ENCODE data around the gene CDK19. TPM values are rescaled to one million over a fixed set of nuclear protein-coding genes. Genes with fewer than 3 reads are reported as not detected.

CDK19 gene
- total RNA-seq, 1 experiment from 2014 or later = 7.0 TPM

DNA sequence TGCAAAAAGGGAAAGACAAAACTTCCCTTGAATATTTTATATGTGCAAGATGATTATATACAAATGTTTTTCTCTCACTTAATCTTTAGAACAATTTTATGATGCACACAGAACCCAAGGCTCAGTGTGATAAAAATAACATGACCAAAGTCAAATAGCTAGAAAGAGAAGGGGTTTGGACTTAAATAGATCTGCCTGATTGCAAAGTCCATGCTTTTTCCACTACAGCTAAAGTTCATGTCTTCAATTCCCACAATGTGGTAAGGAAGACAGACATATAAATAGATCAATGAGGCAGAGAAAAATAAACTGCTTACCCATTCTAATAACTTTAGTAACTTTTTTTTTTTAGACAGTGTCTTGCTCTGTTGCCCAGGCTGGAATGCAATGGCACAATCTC, 143.8 kb downstream of the CDK19 start:
- H3K23me2 ChIP-seq (ENCODE audit: insufficient read length, low read depth, low read length, poor library complexity, severe bottlenecking) = no peaks in the 10 kb centered on the region
- no peak overlapping the region for H2BK12ac ChIP-seq (ENCODE audit: insufficient read length, low read depth, low read length)
- no peaks in the 10 kb centered on the region for H3K9me3 ChIP-seq (ENCODE audit: control insufficient read depth, low read depth, low read length)
- no peak overlapping the region for H2BK5ac ChIP-seq (ENCODE audit: insufficient read length, low read length)
- H3K18ac ChIP-seq (ENCODE audit: insufficient read length, low read depth, low read length) = no peak overlapping the region
- H3K79me2 ChIP-seq (ENCODE audit: insufficient read depth, low read length) = no peaks in the 10 kb centered on the region
- DNase-seq = no peak
- 0 out of 4 replicates have a peak, but pooled peaks cover 0 to 2% of the 10 kb centered on the region in 2 experiments for H3K4me1 Mint-ChIP-seq
- no peak overlapping the region for H3K4me2 ChIP-seq (ENCODE audit: insufficient read depth, insufficient read length, low read length)
- H2BK20ac ChIP-seq (ENCODE audit: low read depth, low read length, poor library complexity, severe bottlenecking) = no peak overlapping the region
- H3K23ac ChIP-seq (ENCODE audit: insufficient read length, low read depth, low read length) = no peak overlapping the region
- no peak overlapping the region for H2AFZ ChIP-seq (ENCODE audit: low read length)
- no peak overlapping the region for H3K9ac ChIP-seq (ENCODE audit: extremely low read depth, insufficient read length, low read length)
- H2AK5ac ChIP-seq (ENCODE audit: insufficient read length, low read length) = no peak overlapping the region
- H3K14ac ChIP-seq (ENCODE audit: insufficient read depth, low read length) = no peak overlapping the region
- H2BK120ac ChIP-seq (ENCODE audit: low read depth, low read length, poor library complexity, severe bottlenecking) = no peak overlapping the region
- no peak overlapping the region for H3K4ac ChIP-seq (ENCODE audit: low read depth, low read length)
- H3K4me1 ChIP-seq (ENCODE audit: insufficient read depth, low read length) = no peaks in the 10 kb centered on the region
- H3K27me3 ChIP-seq (ENCODE audit: insufficient read depth, low read length) = no peaks in the 10 kb centered on the region
- no peak overlapping the region for H3K27ac Mint-ChIP-seq
- H3K27me3 Mint-ChIP-seq (ENCODE audit: low read depth) = no peaks in the 10 kb centered on the region
- no peak overlapping the region for H3K27ac ChIP-seq (ENCODE audit: insufficient read length, low read depth, low read length)
- no peaks in the 10 kb centered on the region for H3K9me3 Mint-ChIP-seq
- no peak overlapping the region for H4K8ac ChIP-seq (replicated peaks; ENCODE audit: insufficient read length, low read depth, low read length)
- no peaks in the 10 kb centered on the region; a peak in 1 of 7 replicates for H3K36me3 Mint-ChIP-seq (ENCODE audit: insufficient read depth in 1 of 3, low read depth in 3 of 3)
- TF ChIP-seq, protein P1, sequence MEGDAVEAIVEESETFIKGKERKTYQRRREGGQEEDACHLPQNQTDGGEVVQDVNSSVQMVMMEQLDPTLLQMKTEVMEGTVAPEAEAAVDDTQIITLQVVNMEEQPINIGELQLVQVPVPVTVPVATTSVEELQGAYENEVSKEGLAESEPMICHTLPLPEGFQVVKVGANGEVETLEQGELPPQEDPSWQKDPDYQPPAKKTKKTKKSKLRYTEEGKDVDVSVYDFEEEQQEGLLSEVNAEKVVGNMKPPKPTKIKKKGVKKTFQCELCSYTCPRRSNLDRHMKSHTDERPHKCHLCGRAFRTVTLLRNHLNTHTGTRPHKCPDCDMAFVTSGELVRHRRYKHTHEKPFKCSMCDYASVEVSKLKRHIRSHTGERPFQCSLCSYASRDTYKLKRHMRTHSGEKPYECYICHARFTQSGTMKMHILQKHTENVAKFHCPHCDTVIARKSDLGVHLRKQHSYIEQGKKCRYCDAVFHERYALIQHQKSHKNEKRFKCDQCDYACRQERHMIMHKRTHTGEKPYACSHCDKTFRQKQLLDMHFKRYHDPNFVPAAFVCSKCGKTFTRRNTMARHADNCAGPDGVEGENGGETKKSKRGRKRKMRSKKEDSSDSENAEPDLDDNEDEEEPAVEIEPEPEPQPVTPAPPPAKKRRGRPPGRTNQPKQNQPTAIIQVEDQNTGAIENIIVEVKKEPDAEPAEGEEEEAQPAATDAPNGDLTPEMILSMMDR (conservative IDR thresholded peaks at IDR 0.05) = no peak
- H4K5ac ChIP-seq (ENCODE audit: insufficient read length, low read depth, low read length) = no peak overlapping the region
- no peaks in the 10 kb centered on the region for H3K79me1 ChIP-seq (ENCODE audit: insufficient read depth, low read depth, low read length, poor library complexity, severe bottlenecking)
- H2BK15ac ChIP-seq (ENCODE audit: low read depth, low read length) = no peak overlapping the region
- H3K56ac ChIP-seq (ENCODE audit: insufficient read length, low read depth, low read length) = no peak overlapping the region
- no peak overlapping the region for H4K91ac ChIP-seq (ENCODE audit: insufficient read length, low read depth, low read length)
- no peaks in the 10 kb centered on the region for H4K20me1 ChIP-seq (ENCODE audit: control insufficient read depth, insufficient read depth, insufficient read length)
- no peak overlapping the region for H3T11ph ChIP-seq (ENCODE audit: low read length)
- H3K4me3 Mint-ChIP-seq = no peak overlapping the region

All from H9 (cell line).